Esophagus (tissue), 2 donors: ENCODE data around the gene NDUFS2. TPM values are rescaled to one million over a fixed set of nuclear protein-coding genes. Genes with fewer than 3 reads are reported as not detected.

Experiments
- H3K27ac ChIP-seq, 2 donors: one replicate each; pipeline ENCODE4 v1.5.1; 2013; ENCODE audit warnings: low read depth in 2 of 2, mild to moderate bottlenecking in 2 of 2, inconsistent platforms in 1 of 2, low read length in 1 of 2, moderate library complexity in 1 of 2
- H3K27me3 ChIP-seq, 2 donors: one replicate each; pipeline ENCODE4 v1.6.1; 2013; ENCODE audit warnings: low read length in 2 of 2, control low read depth in 1 of 2, mild to moderate bottlenecking in 1 of 2; ENCODE audit not compliant: insufficient read depth in 2 of 2, control insufficient read depth in 1 of 2
- H3K36me3 ChIP-seq, 2 donors: one replicate each; pipeline ENCODE4 v1.6.1; 2013; ENCODE audit warnings: low read length in 1 of 2; ENCODE audit not compliant: control insufficient read depth in 2 of 2, insufficient read depth in 2 of 2
- H3K4me1 ChIP-seq, 2 donors: one replicate each; pipeline ENCODE4 v1.6.1; 2013; ENCODE audit warnings: low read length in 1 of 2; ENCODE audit not compliant: control insufficient read depth in 2 of 2, insufficient read depth in 2 of 2
- H3K4me3 ChIP-seq, 2 donors: one replicate each; pipeline ENCODE4 v1.5.1; 2013; ENCODE audit warnings: low read length in 2 of 2, mild to moderate bottlenecking in 2 of 2, low read depth in 1 of 2, moderate library complexity in 1 of 2
- H3K9me3 ChIP-seq, 2 donors: one replicate each; pipeline ENCODE4 v1.6.1; 2013; ENCODE audit warnings: mild to moderate bottlenecking in 2 of 2, low read depth in 1 of 2, low read length in 1 of 2, moderate library complexity in 1 of 2; ENCODE audit not compliant: control insufficient read depth in 2 of 2, insufficient read depth in 1 of 2
- WGBS, 2 donors: extraction: QIAGEN DNeasy Blood & Tissue Kit; methylation state at CpG; one replicate each; pipeline ENCODE4 v1.1.7; 2013; 5-methylcytosine and 5-hydroxymethylcytosine counted together
- polyA plus RNA-seq, 2 donors: library from polyadenylated mRNA; stranded (reverse); fragments of 200-250 nt; gene quantifications; one replicate each; pipeline ENCODE4 v1.2.3, GENCODE V29; 2013
- donor health status: healthy with polysubstance abuse.
- donor health status: Bipolar disorder and iron deficiency.

Gene NDUFS2
- polyA plus RNA-seq, 2 donors: 27.8 to 76.0 TPM

DNA sequence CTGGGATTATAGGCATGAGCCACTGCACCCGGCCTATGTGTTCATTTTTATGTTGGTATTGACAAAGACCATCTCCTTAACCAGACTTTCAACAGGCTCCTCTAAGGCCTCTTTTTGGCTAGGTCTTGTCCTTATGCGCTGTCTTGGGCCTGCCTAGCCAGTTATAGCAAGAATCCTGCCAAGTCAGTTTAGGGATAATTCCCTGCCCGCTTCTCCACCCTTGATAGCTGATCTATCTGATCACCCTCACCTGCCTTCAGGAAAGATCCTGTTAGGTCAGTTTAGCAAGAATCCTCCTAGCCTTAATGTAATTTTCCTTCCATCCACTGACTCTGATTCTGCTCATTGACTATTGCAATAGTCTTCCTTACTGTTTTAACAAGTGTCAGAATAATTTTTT is 22.5 kb upstream of the NDUFS2 start:
- WGBS, 2 donors: 51 to 77% methylated on average over 3 of the region's 3 CpGs
- Histone ChIP-seq H3K27me3 (no peaks in the 10 kb centered on the region), H3K4me3 (no peak overlapping the region), H3K27ac (peak overlapping the region; percentile 18 to 68), H3K4me1 (peaks cover 6 to 10% of the 10 kb centered on the region in 2 donors), H3K36me3 (peaks cover 3 to 5% of the 10 kb centered on the region in 2 donors), H3K9me3 (no peaks in the 10 kb centered on the region)

DNA sequence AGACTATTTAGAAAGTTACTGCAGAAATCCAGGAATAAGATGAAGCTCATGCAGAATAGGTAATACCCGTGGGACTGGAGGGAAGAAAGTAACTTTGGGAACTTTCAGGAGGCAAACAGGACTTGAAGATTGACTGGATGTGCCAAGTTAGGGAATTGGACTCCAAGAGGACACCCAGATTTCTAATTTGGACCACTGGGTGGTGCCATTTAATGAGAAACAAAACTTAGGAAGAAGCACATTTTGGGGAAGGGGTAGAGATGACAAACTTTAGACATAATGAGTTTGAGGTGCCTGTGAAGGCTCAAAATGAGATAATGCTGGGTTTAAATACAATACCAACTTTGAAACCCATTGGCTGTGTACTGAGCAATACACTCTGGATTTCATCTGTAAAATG is 21.5 kb upstream of the NDUFS2 start:
- Histone ChIP-seq H3K27ac (no peak overlapping the region), H3K4me3 (no peak overlapping the region), H3K36me3 (no peaks in the 10 kb centered on the region), H3K9me3 (no peaks in the 10 kb centered on the region), H3K4me1 (peaks cover 6 to 10% of the 10 kb centered on the region in 2 donors), H3K27me3 (no peaks in the 10 kb centered on the region)
- WGBS, 2 donors: 64 to 81% methylated on average over 1 of the region's 1 CpG

DNA sequence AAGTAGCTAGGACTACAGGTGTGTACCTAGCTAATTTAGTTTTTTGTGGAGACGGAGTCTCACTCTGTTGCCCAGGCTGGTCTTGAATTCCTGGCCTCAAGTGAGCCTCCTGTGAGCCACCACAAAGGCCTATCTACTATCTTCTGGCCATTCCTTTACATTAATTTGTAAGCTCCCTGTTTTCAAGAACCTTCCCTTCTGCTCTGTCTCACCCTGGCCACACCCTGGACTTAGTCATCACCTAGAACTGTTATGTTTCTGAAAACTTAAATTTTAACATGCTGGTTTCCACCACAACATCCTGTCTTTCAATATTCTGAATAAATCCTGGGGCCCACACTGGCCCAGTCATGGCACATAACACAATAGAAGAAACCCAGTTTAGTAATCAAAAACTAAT is 20.0 kb upstream of the NDUFS2 start:
- peaks cover 0 to 3% of the 10 kb centered on the region in 2 donors for H3K4me1 ChIP-seq
- no peaks in the 10 kb centered on the region for H3K36me3 ChIP-seq
- peak overlapping the region; percentile 40 to 45 for H3K27ac ChIP-seq
- H3K4me3 ChIP-seq: no peak overlapping the region
- no peaks in the 10 kb centered on the region for H3K27me3 ChIP-seq
- WGBS, 2 donors: 78 to 88% methylated on average over 1 of the region's 1 CpG
- no peaks in the 10 kb centered on the region for H3K9me3 ChIP-seq

DNA sequence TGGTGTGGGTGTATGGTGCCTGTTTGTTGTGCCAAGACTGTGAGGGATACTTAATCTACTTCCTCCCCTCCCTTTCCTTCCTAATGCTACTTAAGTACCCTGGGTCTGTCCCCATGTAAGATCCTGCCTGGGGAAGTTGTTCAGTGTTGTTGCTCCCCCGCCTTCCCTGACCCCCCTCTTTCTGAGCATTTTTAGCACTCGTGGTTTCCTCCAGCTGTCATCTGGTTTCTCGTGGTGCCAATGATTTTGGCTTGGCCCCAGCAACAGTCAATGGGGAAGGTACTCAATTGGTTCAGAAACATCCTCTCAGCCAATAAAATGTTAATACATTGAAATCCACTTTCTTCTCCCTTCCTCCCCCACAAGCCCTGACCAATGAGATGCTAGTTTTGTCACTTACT is 16.9 kb upstream of the NDUFS2 start:
- peak overlapping the region in 1 of 2 donors; percentile 31 for H3K27ac ChIP-seq
- 12 to 13% methylated on average over 3 of the region's 3 CpGs for WGBS, 2 donors

DNA sequence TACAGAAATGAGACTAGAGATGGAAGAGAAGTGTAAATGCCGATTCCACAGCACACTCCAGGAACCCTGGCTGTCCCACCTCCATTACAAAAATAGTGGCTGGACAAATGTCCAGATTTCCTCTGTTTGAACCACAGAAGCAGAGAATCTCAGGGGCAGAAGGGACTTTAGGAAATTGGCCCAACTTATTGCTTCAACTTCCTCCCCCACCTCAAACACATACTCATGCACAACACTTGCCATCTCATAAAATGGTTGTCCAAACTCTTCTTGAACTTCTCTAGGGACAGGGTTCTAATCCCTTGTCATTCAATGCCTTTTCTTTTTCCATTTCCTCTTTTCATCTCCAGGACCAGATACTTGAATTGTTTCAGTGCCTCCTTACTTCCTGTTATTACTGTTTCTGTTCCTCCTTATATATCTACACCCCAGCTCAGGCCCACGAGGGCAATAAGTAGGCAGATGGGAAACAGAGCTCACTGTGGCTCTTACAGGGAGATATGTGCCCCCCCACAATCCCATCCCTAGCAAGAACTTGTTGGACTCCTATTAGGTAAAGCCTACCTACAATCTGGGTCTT is 16.3 kb upstream of the NDUFS2 start:
- Histone ChIP-seq H3K36me3 (no peaks in the 10 kb centered on the region), H3K27me3 (no peaks in the 10 kb centered on the region), H3K27ac (peak overlapping the region; percentile 29 to 59), H3K4me1 (peaks cover 0 to 3% of the 10 kb centered on the region in 2 donors), H3K4me3 (no peak overlapping the region), H3K9me3 (no peaks in the 10 kb centered on the region)
- WGBS, 2 donors: 45 to 48% methylated on average over 2 of the region's 2 CpGs

More for the DNA sequence above, 16.9 kb upstream of the NDUFS2 start:
- H3K9me3 ChIP-seq: no peaks in the 10 kb centered on the region
- peaks cover 0 to 3% of the 10 kb centered on the region in 2 donors for H3K4me1 ChIP-seq
- no peaks in the 10 kb centered on the region for H3K27me3 ChIP-seq
- H3K36me3 ChIP-seq: no peaks in the 10 kb centered on the region
- no peak overlapping the region for H3K4me3 ChIP-seq

DNA sequence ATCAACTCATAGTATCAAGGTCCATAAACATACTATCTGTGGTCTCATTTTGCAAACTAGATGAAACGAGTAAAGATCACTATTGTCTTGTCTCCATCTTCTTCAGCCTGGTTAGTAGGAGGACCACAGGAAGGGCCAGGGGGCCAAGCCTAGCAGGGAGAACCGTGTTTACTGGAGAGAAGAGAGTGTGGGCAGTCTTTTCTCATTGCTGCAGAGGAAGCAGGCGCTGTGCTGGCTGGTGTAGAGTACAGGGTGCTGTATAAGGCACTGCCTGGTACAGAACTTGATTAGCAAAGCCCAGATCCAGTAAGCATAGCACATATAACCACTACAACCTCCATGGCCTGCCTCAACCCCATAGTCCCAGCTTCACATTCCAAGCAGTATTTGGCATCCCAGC is 14.9 kb upstream of the NDUFS2 start:
- no peaks in the 10 kb centered on the region for H3K27me3 ChIP-seq
- no peak overlapping the region for H3K4me3 ChIP-seq
- no peaks in the 10 kb centered on the region for H3K9me3 ChIP-seq
- H3K36me3 ChIP-seq: no peaks in the 10 kb centered on the region
- H3K27ac ChIP-seq: peak overlapping the region in 1 of 2 donors; percentile 6
- no peaks in the 10 kb centered on the region for H3K4me1 ChIP-seq
- 71 to 74% methylated on average over 3 of the region's 3 CpGs for WGBS, 2 donors

DNA sequence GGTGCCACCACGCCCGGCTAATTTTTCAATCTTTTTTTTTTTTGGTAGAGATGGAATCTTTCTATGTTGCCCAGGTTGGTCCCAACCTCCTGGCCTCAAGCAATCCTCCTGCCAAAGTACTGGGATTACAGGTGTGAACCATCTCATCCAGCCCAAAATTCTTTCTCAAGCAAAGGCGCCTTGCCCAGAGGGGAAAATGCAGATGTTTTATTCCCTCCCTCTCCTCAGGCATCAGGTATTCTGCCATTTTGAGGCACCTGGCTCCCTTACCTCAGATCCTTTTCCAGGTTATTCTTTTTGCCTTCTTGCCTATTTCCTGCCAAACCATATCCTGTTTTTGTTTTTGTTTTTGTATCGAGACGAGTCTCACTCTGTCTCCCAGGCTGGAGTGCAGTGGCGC is 13.8 kb upstream of the NDUFS2 start:
- no peak overlapping the region for H3K27ac ChIP-seq

DNA sequence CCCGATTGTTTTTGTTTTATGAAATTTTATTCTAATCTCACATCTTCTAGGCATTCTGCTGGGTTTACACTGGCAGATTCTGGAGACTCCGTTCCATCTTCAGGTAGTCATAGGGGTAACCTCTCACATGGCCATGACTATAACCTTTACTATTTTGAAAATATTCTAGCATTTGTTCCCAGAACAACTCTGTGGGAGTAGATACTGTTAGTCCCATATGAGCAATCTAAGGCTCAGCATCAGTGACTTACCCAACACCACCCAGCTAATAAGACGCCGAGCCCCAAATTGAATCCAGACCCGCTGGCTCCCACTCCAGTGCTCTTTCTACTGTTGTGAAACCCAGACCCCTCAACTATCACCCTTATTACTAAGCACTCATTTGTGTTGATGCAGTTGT is 13.1 kb upstream of the NDUFS2 start:
- H3K9me3 ChIP-seq: no peaks in the 10 kb centered on the region
- H3K27me3 ChIP-seq: no peaks in the 10 kb centered on the region
- H3K4me1 ChIP-seq: peaks cover 0 to 3% of the 10 kb centered on the region in 2 donors
- peaks cover 0 to 5% of the 10 kb centered on the region in 2 donors for H3K36me3 ChIP-seq
- WGBS, 2 donors: 90 to 91% methylated on average over 5 of the region's 5 CpGs
- H3K27ac ChIP-seq: no peak overlapping the region
- no peak overlapping the region for H3K4me3 ChIP-seq

More for the DNA sequence above, 13.8 kb upstream of the NDUFS2 start:
- Histone ChIP-seq H3K4me1 (peaks cover 0 to 3% of the 10 kb centered on the region in 2 donors), H3K4me3 (no peak overlapping the region), H3K9me3 (no peaks in the 10 kb centered on the region), H3K36me3 (peaks cover 0 to 3% of the 10 kb centered on the region in 2 donors), H3K27me3 (no peaks in the 10 kb centered on the region)
- WGBS, 2 donors: 70 to 71% methylated on average over 6 of the region's 6 CpGs

DNA sequence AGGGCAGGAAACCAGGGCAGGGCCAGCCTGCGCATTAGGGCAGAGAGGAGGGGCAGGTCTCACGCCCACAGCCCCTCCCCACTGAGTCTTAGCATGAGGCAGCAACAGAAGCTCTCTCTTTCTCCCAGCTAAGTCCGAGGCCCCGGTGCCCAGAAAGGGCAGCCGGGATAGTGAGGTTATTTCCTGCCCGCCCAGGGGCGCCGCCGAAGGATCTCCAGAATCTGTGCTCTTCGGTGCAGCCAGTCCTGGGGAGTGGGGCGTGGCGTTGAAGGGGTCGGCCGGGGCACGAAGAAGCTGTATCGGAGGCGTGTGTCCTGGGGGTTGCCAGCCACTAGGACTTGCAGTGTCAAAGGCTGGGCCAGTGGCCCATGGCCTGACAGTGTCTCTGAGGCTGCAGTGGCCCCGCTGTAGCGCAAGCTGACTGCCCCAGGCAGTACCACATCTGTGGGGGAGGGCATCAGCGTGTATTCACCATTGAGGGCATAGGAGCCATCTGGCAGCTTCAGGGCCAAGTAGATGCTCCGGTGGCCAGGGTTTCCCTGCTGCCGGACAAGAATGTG is 11.1 kb upstream of the NDUFS2 start:
- Histone ChIP-seq H3K27me3 (no peaks in the 10 kb centered on the region), H3K9me3 (no peaks in the 10 kb centered on the region), H3K4me1 (peaks cover 3% of the 10 kb centered on the region in 2 donors), H3K36me3 (peaks cover 0 to 5% of the 10 kb centered on the region in 2 donors), H3K27ac (no peak overlapping the region), H3K4me3 (no peak overlapping the region)
- 69 to 77% methylated on average over 22 of the region's 22 CpGs for WGBS, 2 donors

DNA sequence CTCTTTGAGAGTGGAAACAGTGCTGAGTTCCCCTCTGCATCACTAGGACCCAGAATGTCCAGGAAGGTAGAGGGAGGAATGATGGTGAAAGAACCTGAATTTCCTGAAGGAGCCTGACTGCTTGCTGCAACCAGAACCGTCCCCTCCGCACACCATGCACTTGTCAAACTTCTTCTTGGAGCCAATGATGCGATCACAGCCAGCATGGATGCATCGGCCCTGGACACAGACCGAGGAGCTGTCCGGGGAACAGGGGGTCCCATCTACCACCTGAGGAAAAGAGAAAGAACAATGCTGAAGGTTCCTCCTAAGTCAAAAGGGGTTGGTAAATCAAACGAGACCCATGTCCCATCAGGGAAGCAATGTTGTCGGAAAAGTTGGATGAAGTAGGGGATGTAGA is 10.2 kb upstream of the NDUFS2 start:
- Histone ChIP-seq H3K27me3 (no peaks in the 10 kb centered on the region), H3K36me3 (peaks cover 0 to 5% of the 10 kb centered on the region in 2 donors), H3K9me3 (no peaks in the 10 kb centered on the region), H3K27ac (no peak overlapping the region), H3K4me1 (peaks cover 3% of the 10 kb centered on the region in 2 donors), H3K4me3 (no peak overlapping the region)
- 69 to 76% methylated on average over 8 of the region's 8 CpGs for WGBS, 2 donors
